Mucosa of rectum (tissue), 2 donors: ENCODE data around the gene GREB1L.
"Not testable (repeated sequence)": the region's sequence is repeated elsewhere in the genome, so short reads cannot be mapped to it uniquely, and the experiment has no call there.

Experiments
- H3K27ac ChIP-seq, 2 donors: one replicate each; pipeline ENCODE4 v1.7.0; 2013; ENCODE audit warnings: inconsistent platforms in 2 of 2, low read depth in 2 of 2, low read length in 2 of 2
- H3K27me3 ChIP-seq, 2 donors: one replicate each; pipeline ENCODE4 v1.7.0; 2013; ENCODE audit warnings: low read length in 2 of 2; ENCODE audit not compliant: control insufficient read depth in 2 of 2, insufficient read depth in 2 of 2
- H3K36me3 ChIP-seq, 2 donors: one replicate each; pipeline ENCODE4 v1.7.0; 2013; ENCODE audit warnings: low read length in 2 of 2; ENCODE audit not compliant: control insufficient read depth in 2 of 2, insufficient read depth in 2 of 2
- H3K4me1 ChIP-seq, 2 donors: one replicate each; pipeline ENCODE4 v1.7.0; 2013; ENCODE audit warnings: low read length in 2 of 2, mild to moderate bottlenecking in 1 of 2; ENCODE audit not compliant: control insufficient read depth in 2 of 2, insufficient read depth in 2 of 2
- H3K4me3 ChIP-seq, 2 donors: one replicate each; pipeline ENCODE4 v1.7.0; 2013; ENCODE audit warnings: low read length in 2 of 2
- H3K9ac ChIP-seq, 2 donors: one replicate each; pipeline ENCODE4 v1.7.0; 2013; ENCODE audit warnings: low read length in 2 of 2, low read depth in 1 of 2, mild to moderate bottlenecking in 1 of 2
- H3K9me3 ChIP-seq, 2 donors: one replicate each; pipeline ENCODE4 v1.7.0; 2013; ENCODE audit warnings: low read length in 2 of 2; ENCODE audit not compliant: control insufficient read depth in 2 of 2
- donor health status: healthy.
- donor health status: Normal muscosa, but diverticular disease.

The GREB1L gene

DNA sequence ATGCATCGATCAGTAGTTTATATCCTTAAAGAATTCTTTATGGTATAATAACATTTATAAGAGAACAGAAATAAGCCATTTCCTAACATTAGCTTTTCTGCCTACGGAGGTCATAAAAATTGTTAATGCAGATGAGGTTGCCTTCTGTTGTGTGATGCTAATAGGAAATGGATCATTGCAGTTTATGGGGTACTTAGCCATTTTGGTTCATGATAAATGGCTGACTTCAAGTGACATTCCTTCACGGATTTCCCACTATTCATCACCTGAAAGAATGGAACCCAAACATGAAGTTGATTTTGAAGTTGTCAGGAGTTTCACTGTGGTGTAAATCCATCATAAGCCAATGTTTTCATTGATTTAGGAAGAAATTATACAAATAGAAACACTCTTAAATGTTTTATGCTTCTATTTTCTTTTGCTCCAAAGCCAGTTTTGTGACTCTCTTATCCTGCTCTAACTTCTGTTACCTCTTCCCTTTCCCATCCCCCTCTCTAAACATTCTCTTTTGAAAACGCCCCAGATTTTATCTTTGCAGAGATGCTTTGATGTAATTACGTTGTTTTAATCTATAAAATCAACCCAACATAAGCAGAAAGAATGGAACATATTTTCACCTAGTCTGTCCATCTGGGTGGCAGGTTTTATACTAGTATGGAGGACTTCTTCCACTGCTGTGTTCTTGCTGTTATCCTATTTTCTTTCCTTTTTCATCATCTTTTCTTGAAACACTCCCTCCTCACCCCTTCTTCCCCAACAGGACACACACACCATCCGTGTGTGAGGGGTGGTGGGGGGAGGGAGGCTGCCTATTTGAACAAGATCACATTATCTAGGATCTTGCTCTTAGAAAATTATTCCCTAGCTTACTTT is 58.2 kb downstream of the GREB1L start:
- Histone ChIP-seq H3K9ac (no peak overlapping the region), H3K36me3 (no peaks in the 10 kb centered on the region), H3K27ac (no peak overlapping the region), H3K27me3 (no peaks in the 10 kb centered on the region), H3K4me1 (no peaks in the 10 kb centered on the region), H3K4me3 (no peak overlapping the region), H3K9me3 (no peaks in the 10 kb centered on the region)

DNA sequence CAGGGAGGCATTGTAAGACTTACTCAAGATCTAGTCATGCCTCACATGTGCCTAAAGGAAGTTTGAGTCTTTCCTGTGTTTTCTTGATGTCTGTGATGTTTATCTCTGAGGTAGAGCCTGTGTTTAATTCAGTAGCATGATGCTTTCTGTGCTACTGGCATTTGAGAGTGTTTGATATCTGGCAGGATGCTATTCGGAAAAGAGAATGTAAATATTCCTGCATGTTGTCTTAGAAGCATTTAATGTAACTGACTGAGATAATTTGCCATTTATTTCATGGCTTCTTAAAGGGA is 58.8 kb downstream of the GREB1L start:
- no peaks in the 10 kb centered on the region for H3K9me3 ChIP-seq
- no peak overlapping the region for H3K9ac ChIP-seq
- H3K36me3 ChIP-seq = no peaks in the 10 kb centered on the region
- no peaks in the 10 kb centered on the region for H3K27me3 ChIP-seq
- no peaks in the 10 kb centered on the region for H3K4me1 ChIP-seq
- no peak overlapping the region for H3K4me3 ChIP-seq
- H3K27ac ChIP-seq = no peak overlapping the region

- Histone ChIP-seq H3K9ac (no peak overlapping the region), H3K4me1 (no peaks in the 10 kb centered on the region), H3K4me3 (no peak overlapping the region), H3K27ac (no peak overlapping the region), H3K9me3 (no peaks in the 10 kb centered on the region), H3K36me3 (no peaks in the 10 kb centered on the region), H3K27me3 (no peaks in the 10 kb centered on the region)
These were observed 61.4 kb downstream of the GREB1L start for GRCh38 chr18:21303445-21303844.

- H3K9ac ChIP-seq = no peak overlapping the region
- H3K4me1 ChIP-seq = no peaks in the 10 kb centered on the region
- H3K27me3 ChIP-seq = no peaks in the 10 kb centered on the region
- no peak overlapping the region for H3K4me3 ChIP-seq
- no peak overlapping the region for H3K27ac ChIP-seq
- no peaks in the 10 kb centered on the region for H3K9me3 ChIP-seq
- H3K36me3 ChIP-seq = no peaks in the 10 kb centered on the region
These were observed 61.9 kb downstream of the GREB1L start for GRCh38 chr18:21303895-21304294.

GRCh38 chr18:21305621-21306020 is 63.6 kb downstream of the GREB1L start:
- H3K27ac ChIP-seq = no peak overlapping the region
- no peak overlapping the region for H3K4me3 ChIP-seq
- no peak overlapping the region for H3K9ac ChIP-seq
- H3K4me1 ChIP-seq = no peaks in the 10 kb centered on the region
- no peaks in the 10 kb centered on the region for H3K36me3 ChIP-seq
- H3K27me3 ChIP-seq = no peaks in the 10 kb centered on the region
- H3K9me3 ChIP-seq = no peaks in the 10 kb centered on the region

DNA sequence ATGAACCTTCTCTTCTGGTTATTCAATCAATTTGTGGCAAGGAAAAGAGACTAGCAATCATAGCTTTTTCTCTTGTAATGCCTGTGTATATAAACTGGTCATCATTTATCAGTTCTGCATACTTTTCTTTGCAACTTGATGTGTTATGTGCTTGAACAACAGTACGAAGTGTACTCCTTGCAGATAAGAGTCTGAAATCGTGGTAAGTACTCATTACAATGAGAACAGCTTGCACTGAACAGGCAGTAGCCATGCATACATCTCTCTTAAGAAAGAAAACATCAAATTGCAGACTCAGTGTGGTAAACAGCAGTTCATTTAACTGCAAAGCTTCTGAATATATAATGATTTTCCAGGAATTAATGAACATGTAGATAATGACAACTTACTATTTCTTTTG is 64.3 kb downstream of the GREB1L start:
- Histone ChIP-seq H3K9ac (no peak overlapping the region), H3K9me3 (no peaks in the 10 kb centered on the region), H3K36me3 (no peaks in the 10 kb centered on the region), H3K4me3 (no peak overlapping the region), H3K27me3 (no peaks in the 10 kb centered on the region), H3K27ac (no peak overlapping the region), H3K4me1 (no peaks in the 10 kb centered on the region)

- Histone ChIP-seq H3K9ac (no peak overlapping the region), H3K36me3 (no peaks in the 10 kb centered on the region), H3K4me1 (no peaks in the 10 kb centered on the region), H3K9me3 (no peaks in the 10 kb centered on the region), H3K27ac (no peak overlapping the region), H3K4me3 (no peak overlapping the region), H3K27me3 (no peaks in the 10 kb centered on the region)
These were observed 65.5 kb downstream of the GREB1L start for GRCh38 chr18:21307578-21307977.

DNA sequence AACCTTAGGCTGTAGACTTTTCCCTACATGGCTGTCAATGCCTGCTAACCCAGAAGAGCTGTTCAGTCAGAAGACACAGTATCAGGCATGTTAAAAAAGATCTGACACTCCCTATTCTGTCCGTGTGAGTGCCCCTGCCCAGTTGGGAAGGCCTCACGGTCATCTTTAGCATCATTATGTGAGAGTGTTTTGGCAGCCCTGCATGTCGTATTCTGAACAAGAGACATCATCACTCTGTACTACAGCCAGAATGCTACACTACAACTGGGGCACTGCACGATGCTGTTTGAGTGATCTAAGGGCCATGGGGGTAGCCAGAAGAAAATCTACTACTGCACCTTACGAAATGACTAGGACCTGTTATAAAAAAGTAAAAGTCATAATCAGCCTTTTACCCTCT is 67.2 kb downstream of the GREB1L start:
- no peak overlapping the region for H3K9ac ChIP-seq
- H3K36me3 ChIP-seq = no peaks in the 10 kb centered on the region
- no peaks in the 10 kb centered on the region for H3K4me1 ChIP-seq
- H3K9me3 ChIP-seq = no peaks in the 10 kb centered on the region
- no peak overlapping the region for H3K27ac ChIP-seq
- H3K27me3 ChIP-seq = no peaks in the 10 kb centered on the region
- no peak overlapping the region for H3K4me3 ChIP-seq

- H3K9me3 ChIP-seq, H3K27ac ChIP-seq, H3K36me3 ChIP-seq, H3K4me3 ChIP-seq, H3K4me1 ChIP-seq, H3K27me3 ChIP-seq, H3K9ac ChIP-seq: not testable (repeated sequence)
These were observed 69.9 kb downstream of the GREB1L start for GRCh38 chr18:21311980-21312379.

GRCh38 chr18:21313576-21313975 is 71.5 kb downstream of the GREB1L start:
- Histone ChIP-seq H3K27me3 (no peaks in the 10 kb centered on the region), H3K27ac (no peak overlapping the region), H3K9ac (no peak overlapping the region), H3K4me1 (no peaks in the 10 kb centered on the region), H3K9me3 (no peaks in the 10 kb centered on the region), H3K36me3 (no peaks in the 10 kb centered on the region), H3K4me3 (no peak overlapping the region)

GRCh38 chr18:21314724-21315123 is 72.7 kb downstream of the GREB1L start:
- H3K9me3 ChIP-seq = no peaks in the 10 kb centered on the region
- H3K4me1 ChIP-seq = no peaks in the 10 kb centered on the region
- no peak overlapping the region for H3K27ac ChIP-seq
- no peaks in the 10 kb centered on the region for H3K27me3 ChIP-seq
- H3K9ac ChIP-seq = no peak overlapping the region
- no peaks in the 10 kb centered on the region for H3K36me3 ChIP-seq
- H3K4me3 ChIP-seq = no peak overlapping the region
